Measurements from ENCODE around the gene NUF2.
"Not testable (repeated sequence)": the region's sequence is repeated elsewhere in the genome, so short reads cannot be mapped to it uniquely, and the experiment has no call there.

NUF2 gene

GRCh38 chr1:163321311-163322305, at the start of gene NUF2:
NUF2 (plus strand) TSS chr1:163321954; CDS start chr1:163326052, 4,098 bp downstream.
- H3K27me3 ChIP-seq (ENCODE audit: control insufficient read depth, insufficient read depth, low read length), result no peaks in the 10 kb centered on the region
- H3K9ac ChIP-seq (ENCODE audit: low read length), result peak within 1 kb of the TSS; percentile 91
- H3K4me1 ChIP-seq (ENCODE audit: control insufficient read depth, insufficient read depth, low read length), result peaks cover 6% of the 10 kb centered on the region
- peak within 1 kb of the TSS; percentile 83 for H3K4me3 ChIP-seq (ENCODE audit: low read length)
- no peaks in the 10 kb centered on the region for H3K36me3 ChIP-seq (ENCODE audit: control insufficient read depth, insufficient read depth, low read length)
- no peaks in the 10 kb centered on the region for H3K9me3 ChIP-seq (ENCODE audit: control insufficient read depth, low read length)

GRCh38 chr1:163273766-163274441, 47.9 kb upstream of the NUF2 start:
- H3K9me3 ChIP-seq (ENCODE audit: control insufficient read depth, low read length), result no peaks in the 10 kb centered on the region
- H3K4me3 ChIP-seq (ENCODE audit: low read length), result no peak overlapping the region
- no peaks in the 10 kb centered on the region for H3K36me3 ChIP-seq (ENCODE audit: control insufficient read depth, insufficient read depth, low read length)
- no peaks in the 10 kb centered on the region for H3K27me3 ChIP-seq (ENCODE audit: control insufficient read depth, insufficient read depth, low read length)
- H3K4me1 ChIP-seq (ENCODE audit: control insufficient read depth, insufficient read depth, low read length), result no peaks in the 10 kb centered on the region
- H3K9ac ChIP-seq (ENCODE audit: low read length), result no peak overlapping the region

GRCh38 chr1:163275222-163275621, 46.5 kb upstream of the NUF2 start:
- no peaks in the 10 kb centered on the region for H3K9me3 ChIP-seq (ENCODE audit: control insufficient read depth, low read length)
- H3K4me3 ChIP-seq (ENCODE audit: low read length), result no peak overlapping the region
- H3K9ac ChIP-seq (ENCODE audit: low read length), result no peak overlapping the region
- no peaks in the 10 kb centered on the region for H3K36me3 ChIP-seq (ENCODE audit: control insufficient read depth, insufficient read depth, low read length)
- H3K27me3 ChIP-seq (ENCODE audit: control insufficient read depth, insufficient read depth, low read length), result no peaks in the 10 kb centered on the region
- no peaks in the 10 kb centered on the region for H3K4me1 ChIP-seq (ENCODE audit: control insufficient read depth, insufficient read depth, low read length)

- no peaks in the 10 kb centered on the region for H3K27me3 ChIP-seq (ENCODE audit: control insufficient read depth, insufficient read depth, low read length)
- H3K9ac ChIP-seq (ENCODE audit: low read length), result no peak overlapping the region
- no peaks in the 10 kb centered on the region for H3K9me3 ChIP-seq (ENCODE audit: control insufficient read depth, low read length)
- no peaks in the 10 kb centered on the region for H3K36me3 ChIP-seq (ENCODE audit: control insufficient read depth, insufficient read depth, low read length)
- H3K4me1 ChIP-seq (ENCODE audit: control insufficient read depth, insufficient read depth, low read length), result no peaks in the 10 kb centered on the region
- no peak overlapping the region for H3K4me3 ChIP-seq (ENCODE audit: low read length)
Observed at GRCh38 chr1:163278602-163279001, 43.2 kb upstream of the NUF2 start.

- H3K27me3 ChIP-seq (ENCODE audit: control insufficient read depth, insufficient read depth, low read length); H3K9me3 ChIP-seq (ENCODE audit: control insufficient read depth, low read length); H3K4me3 ChIP-seq (ENCODE audit: low read length); H3K4me1 ChIP-seq (ENCODE audit: control insufficient read depth, insufficient read depth, low read length); H3K36me3 ChIP-seq (ENCODE audit: control insufficient read depth, insufficient read depth, low read length); H3K9ac ChIP-seq (ENCODE audit: low read length): not testable (repeated sequence)
Observed at GRCh38 chr1:163284867-163285266, 36.9 kb upstream of the NUF2 start.

GRCh38 chr1:163290025-163290640, 31.6 kb upstream of the NUF2 start:
- Histone ChIP-seq H3K4me1 (ENCODE audit: control insufficient read depth, insufficient read depth, low read length) (no peaks in the 10 kb centered on the region), H3K9ac (ENCODE audit: low read length) (no peak overlapping the region), H3K36me3 (ENCODE audit: control insufficient read depth, insufficient read depth, low read length) (no peaks in the 10 kb centered on the region), H3K9me3 (ENCODE audit: control insufficient read depth, low read length) (no peaks in the 10 kb centered on the region), H3K27me3 (ENCODE audit: control insufficient read depth, insufficient read depth, low read length) (no peaks in the 10 kb centered on the region), H3K4me3 (ENCODE audit: low read length) (no peak overlapping the region)

- H3K4me3 ChIP-seq (ENCODE audit: low read length), result no peak overlapping the region
- H3K27me3 ChIP-seq (ENCODE audit: control insufficient read depth, insufficient read depth, low read length), result no peaks in the 10 kb centered on the region
- H3K36me3 ChIP-seq (ENCODE audit: control insufficient read depth, insufficient read depth, low read length), result no peaks in the 10 kb centered on the region
- no peaks in the 10 kb centered on the region for H3K4me1 ChIP-seq (ENCODE audit: control insufficient read depth, insufficient read depth, low read length)
- H3K9ac ChIP-seq (ENCODE audit: low read length), result no peak overlapping the region
- no peaks in the 10 kb centered on the region for H3K9me3 ChIP-seq (ENCODE audit: control insufficient read depth, low read length)
Observed at GRCh38 chr1:163291461-163291860, 30.3 kb upstream of the NUF2 start.

GRCh38 chr1:163292153-163292552, 29.6 kb upstream of the NUF2 start:
- H3K9me3 ChIP-seq (ENCODE audit: control insufficient read depth, low read length); H3K27me3 ChIP-seq (ENCODE audit: control insufficient read depth, insufficient read depth, low read length); H3K9ac ChIP-seq (ENCODE audit: low read length); H3K4me3 ChIP-seq (ENCODE audit: low read length); H3K4me1 ChIP-seq (ENCODE audit: control insufficient read depth, insufficient read depth, low read length); H3K36me3 ChIP-seq (ENCODE audit: control insufficient read depth, insufficient read depth, low read length): not testable (repeated sequence)

GRCh38 chr1:163293497-163293896, 28.3 kb upstream of the NUF2 start:
- H3K4me1 ChIP-seq (ENCODE audit: control insufficient read depth, insufficient read depth, low read length); H3K27me3 ChIP-seq (ENCODE audit: control insufficient read depth, insufficient read depth, low read length); H3K36me3 ChIP-seq (ENCODE audit: control insufficient read depth, insufficient read depth, low read length); H3K4me3 ChIP-seq (ENCODE audit: low read length); H3K9ac ChIP-seq (ENCODE audit: low read length); H3K9me3 ChIP-seq (ENCODE audit: control insufficient read depth, low read length): not testable (repeated sequence)

GRCh38 chr1:163295949-163296348, 25.8 kb upstream of the NUF2 start:
- Histone ChIP-seq H3K9me3 (ENCODE audit: control insufficient read depth, low read length) (no peaks in the 10 kb centered on the region), H3K4me1 (ENCODE audit: control insufficient read depth, insufficient read depth, low read length) (no peaks in the 10 kb centered on the region), H3K27me3 (ENCODE audit: control insufficient read depth, insufficient read depth, low read length) (no peaks in the 10 kb centered on the region), H3K4me3 (ENCODE audit: low read length) (no peak overlapping the region), H3K36me3 (ENCODE audit: control insufficient read depth, insufficient read depth, low read length) (no peaks in the 10 kb centered on the region), H3K9ac (ENCODE audit: low read length) (no peak overlapping the region)

- Histone ChIP-seq H3K9me3 (ENCODE audit: control insufficient read depth, low read length) (no peaks in the 10 kb centered on the region), H3K36me3 (ENCODE audit: control insufficient read depth, insufficient read depth, low read length) (no peaks in the 10 kb centered on the region), H3K4me1 (ENCODE audit: control insufficient read depth, insufficient read depth, low read length) (no peaks in the 10 kb centered on the region), H3K9ac (ENCODE audit: low read length) (no peak overlapping the region), H3K4me3 (ENCODE audit: low read length) (no peak overlapping the region), H3K27me3 (ENCODE audit: control insufficient read depth, insufficient read depth, low read length) (no peaks in the 10 kb centered on the region)
Observed at GRCh38 chr1:163296504-163297263, 25.1 kb upstream of the NUF2 start.

Measured in mucosa of stomach (tissue), 1 donor.